ENCODE measurements around the gene SNX6.
"Not testable (repeated sequence)": the region's sequence is repeated elsewhere in the genome, so short reads cannot be mapped to it uniquely, and the experiment has no call there.

The SNX6 gene

DNA sequence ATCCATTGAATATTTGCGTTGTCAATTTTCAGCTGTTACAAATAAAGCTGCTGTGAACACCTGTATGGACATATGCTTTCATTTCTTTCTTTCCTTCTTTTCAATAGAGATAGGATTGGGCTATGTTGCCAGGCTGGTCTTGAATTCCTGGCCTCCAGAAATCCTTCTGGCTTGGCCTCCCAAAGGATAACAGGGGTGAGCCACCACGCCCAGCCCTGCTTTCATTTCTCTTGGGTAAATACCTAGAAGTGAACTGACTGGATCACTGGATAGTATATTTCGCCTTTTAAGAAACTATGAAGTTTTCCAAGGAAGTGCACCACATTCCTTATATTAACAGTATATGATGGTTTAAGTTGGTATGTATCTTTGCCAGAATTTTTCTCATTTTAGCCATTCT lies 58.2 kb downstream of the SNX6 start:
- DNase-seq (ENCODE audit: insufficient read length, low spot score) (no peak), FAIRE-seq (no peak)

DNA sequence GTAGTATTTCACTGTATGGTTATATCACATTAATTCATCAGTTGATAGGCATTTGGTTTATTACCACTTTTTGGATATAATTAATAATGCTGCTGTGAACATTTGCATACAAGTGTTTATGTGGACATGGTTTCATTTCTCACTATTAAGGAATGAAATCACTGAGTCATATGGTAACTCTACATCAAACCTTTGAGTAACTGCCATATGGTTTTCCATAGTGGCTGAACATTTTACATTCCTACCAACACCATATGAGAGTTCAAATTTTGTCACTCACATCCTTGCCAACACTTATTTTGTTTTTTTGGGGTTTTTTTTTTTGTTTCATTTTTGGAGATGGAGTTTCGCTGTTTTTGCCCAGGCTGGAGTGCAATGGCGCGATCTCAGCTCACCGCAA lies 60.2 kb downstream of the SNX6 start:
- FAIRE-seq (no peak), DNase-seq (ENCODE audit: insufficient read length, low spot score) (no peak)

DNA sequence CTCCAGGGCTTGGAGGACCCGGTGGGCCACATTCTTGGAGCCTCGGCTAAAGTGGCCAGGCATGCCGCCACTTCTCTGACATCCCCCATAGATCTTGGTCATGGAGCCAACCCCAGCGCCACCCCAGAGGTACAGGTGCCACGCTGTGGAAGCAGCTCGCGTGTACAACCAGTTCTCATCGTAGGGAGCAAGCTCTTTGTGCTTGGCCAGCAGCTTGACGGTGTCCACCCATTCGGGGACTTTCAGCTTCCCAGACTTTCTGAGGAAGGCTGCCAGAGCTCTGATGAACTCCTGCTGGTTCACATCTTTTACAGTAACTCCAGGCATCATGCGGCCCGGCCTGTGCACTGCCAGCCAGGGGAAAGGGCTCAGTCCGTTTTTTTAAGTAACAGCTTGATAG lies 61.1 kb downstream of the SNX6 start:
- no peak for DNase-seq (ENCODE audit: insufficient read length, low spot score)
- no peak for FAIRE-seq

DNA sequence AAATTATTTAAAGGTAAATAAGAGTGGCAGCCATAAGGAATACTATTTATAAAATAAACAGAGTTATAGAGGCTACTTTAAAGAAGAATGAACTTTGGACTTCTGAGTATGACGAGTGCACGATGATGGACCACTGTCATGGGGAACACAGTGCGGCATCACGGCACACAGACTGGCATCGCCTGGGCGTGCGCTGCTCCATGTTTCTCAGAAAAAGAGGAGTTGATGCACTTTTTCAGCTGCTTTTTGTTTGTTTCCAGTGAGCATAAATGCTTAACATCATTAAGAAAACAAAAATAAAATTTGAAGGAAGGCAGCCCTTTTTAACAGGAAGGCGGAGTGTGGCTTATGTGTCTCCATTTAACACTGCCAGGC lies 67.2 kb downstream of the SNX6 start:
- DNase-seq (ENCODE audit: insufficient read length, low spot score) (no peak), FAIRE-seq (no peak)

DNA sequence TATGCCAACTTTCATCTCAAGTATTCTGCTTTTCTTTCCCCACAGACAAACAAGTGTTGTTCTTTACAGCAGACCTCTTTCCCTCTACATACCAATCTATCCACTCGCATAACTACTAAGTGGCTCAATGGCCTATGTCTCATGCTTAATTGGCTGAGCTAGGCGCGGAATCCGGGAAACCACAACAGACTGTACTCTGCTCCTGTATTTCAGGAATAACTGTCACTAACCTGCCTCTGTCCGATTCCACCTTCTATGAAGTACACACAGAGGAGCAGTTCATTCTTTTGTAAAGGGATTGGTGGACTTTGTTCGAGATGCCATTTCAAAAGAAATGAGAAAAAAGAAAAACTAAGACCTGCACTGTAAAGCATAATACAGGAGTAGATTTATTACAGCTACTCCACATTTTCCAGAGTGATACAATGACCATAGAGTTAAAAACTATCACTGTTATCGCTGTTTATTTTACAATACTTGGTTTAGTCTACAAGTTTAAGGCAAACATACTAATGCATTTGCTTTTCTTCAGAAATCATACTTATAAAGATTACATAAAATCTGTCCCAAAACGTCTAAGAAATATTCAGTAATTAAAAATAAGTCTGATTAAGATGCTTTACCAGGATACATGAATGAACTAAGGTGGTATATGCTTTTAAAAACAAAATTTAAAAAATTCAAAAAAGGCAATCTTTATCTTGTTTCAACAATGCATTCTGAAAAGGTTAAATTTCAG lies 67.7 kb downstream of the SNX6 start:
- FAIRE-seq = peak; percentile 18
- not testable (repeated sequence) for DNase-seq (ENCODE audit: insufficient read length, low spot score)

DNA sequence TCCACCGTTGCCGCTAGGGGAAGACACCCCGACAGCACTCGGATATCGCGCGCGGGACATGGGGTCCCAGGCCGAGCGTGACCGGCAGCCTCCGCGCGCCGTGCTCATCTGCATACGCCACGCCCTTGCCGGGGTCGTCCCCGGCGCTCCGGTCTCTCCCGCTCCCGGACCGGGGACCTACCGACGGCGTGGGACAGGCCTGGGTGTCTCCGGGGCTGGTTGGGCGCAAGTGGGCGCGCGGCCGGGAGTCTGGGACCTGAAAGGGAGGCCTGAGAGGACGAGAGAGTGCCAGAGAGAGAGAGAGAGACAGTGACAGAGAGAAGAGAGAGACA lies 73.5 kb downstream of the SNX6 start:
- DNase-seq (ENCODE audit: insufficient read length, low spot score) = not testable (repeated sequence)
- FAIRE-seq = peak; percentile 42

DNA sequence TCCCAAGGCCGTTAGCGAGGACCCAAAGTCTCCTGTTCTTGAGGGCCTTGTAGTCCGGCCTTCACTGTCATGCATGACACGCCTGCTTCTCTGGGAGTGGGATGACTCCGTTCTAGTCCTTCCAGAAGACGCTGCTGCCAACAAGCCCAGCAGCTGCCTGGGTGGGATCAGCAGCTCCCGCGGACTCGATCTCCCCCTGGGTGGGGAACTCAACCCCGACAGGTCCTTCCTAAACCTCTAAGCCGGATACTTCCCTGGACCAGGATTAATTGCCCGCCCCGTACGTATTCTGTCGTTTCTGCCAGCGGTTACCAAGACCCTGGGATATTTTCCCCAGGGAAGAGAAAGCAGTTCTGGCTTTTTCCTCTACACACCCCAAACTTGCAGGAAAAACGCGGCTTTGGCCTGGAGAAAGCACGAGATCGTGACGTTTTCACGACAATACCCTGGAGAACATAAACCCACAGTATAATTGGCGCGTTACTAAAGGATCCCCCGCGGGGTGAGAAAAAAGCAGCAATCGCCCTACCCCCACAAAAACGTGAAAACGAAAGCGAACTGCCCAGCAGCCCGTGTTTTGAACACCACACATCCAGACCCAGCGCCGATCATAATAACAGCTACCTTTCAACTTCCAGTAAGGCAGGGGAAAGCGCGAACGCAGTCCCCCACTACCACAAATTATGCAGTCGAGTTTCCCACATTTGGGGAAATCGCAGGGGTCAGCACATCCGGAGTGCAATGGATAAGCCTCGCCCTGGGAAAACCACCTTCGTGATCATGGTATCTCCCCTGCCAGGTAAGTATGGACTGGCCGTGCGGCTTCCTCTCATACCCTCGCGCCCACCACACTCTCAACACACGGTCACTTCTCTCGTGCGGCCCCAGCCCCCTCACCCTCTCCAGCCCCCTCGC lies 74.1 kb downstream of the SNX6 start:
- peak; percentile 90 for FAIRE-seq
- not testable (repeated sequence) for DNase-seq (ENCODE audit: insufficient read length, low spot score)

DNA sequence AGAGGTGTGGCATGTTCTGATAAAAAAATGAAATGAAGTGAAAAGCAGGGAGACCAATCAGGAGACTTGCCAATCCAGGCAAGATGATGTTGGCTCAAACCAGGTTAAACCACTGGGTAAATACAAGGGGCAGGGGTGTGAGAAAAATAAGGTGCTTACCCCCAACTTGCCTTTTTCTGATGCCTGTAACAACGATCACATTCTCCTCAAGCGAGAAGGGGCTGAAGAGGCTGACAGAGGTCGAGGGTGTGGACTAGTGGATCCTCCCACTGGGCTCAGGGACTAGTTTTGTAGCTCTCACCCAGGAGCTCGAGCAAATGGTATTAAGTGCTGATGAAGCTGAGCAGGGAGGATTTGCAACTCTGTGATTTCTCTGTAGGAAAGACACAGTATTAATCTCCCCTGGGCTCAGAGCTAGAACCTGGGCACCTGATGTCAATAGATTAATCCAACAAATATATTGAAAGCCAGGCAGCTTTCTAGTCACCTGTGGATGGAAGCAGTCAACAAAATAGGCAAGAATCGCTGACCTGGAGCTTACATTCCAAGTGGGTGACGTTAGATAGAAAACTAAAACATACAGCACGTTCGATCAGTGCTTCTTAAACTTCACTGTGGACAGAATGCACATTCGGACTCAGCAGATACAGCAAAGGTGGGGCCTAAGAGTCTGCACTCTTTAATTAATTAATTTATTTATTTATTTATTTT lies 75.3 kb downstream of the SNX6 start:
- no peak for FAIRE-seq
- DNase-seq (ENCODE audit: insufficient read length, low spot score) = no peak

DNA sequence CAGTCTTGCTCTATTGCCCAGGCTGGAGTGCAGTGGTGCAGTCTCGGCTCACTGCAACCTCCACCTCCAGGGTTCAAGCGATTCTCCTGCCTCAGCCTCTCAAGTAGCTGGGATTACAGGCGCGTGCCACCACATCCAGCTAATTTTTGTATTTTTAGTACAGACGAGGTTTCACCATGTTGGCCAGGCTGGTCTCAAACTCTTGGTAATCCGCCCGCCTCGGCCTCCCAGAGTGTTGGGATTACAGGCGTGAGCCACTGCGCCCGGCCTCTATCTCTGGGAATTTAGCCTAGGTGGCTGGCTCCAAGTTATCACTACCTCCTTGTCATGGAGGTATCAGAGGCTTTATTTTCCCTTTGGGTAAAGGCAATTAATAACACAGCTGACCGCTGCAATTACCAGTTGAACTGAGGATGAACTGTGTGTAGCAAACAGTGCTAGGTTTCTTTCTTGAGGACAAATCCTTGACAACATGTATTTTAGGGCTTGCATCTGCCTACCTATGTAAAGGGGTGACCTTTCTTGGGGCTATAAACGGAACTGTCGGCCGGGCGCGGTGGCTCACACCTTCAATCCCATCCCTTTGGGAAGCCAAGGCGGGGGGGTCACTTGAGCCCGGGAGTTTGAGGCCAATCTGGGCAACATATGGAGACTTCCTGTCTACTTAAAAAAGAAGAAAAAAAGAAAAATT lies 80.5 kb downstream of the SNX6 start:
- FAIRE-seq; DNase-seq (ENCODE audit: insufficient read length, low spot score): not testable (repeated sequence)

DNA sequence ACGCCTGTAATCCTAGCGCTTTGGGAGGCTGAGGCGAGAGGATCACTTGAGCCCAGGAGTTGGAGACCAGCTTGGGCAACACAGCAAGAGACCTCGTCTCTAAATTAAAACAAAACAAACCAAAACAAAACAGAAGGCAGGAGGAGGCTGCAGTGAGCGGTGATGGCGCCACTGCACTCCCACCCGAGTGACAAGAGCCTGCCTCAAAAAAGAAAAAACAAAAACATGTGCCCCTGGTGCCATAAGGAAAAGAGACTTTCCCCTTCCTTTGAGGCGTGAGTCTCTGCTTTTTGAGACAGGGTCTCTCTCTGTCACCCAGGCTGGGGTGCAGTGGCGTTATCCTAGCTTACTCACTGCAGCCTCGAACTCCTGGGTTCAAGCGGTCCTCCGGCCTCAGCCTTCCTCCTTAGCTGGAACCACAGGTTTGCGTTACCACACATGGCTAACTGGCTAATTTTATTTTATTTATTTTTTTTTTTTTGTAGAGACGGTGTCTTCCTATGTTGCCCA lies 81.4 kb downstream of the SNX6 start:
- FAIRE-seq (no peak), DNase-seq (ENCODE audit: insufficient read length, low spot score) (no peak)

DNA sequence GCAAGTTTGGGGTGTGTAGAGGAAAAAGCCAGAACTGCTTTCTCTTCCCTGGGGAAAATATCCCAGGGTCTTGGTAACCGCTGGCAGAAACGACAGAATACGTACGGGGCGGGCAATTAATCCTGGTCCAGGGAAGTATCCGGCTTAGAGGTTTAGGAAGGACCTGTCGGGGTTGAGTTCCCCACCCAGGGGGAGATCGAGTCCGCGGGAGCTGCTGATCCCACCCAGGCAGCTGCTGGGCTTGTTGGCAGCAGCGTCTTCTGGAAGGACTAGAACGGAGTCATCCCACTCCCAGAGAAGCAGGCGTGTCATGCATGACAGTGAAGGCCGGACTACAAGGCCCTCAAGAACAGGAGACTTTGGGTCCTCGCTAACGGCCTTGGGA lies 82.8 kb downstream of the SNX6 start:
- not testable (repeated sequence) for DNase-seq (ENCODE audit: insufficient read length, low spot score); FAIRE-seq

DNA sequence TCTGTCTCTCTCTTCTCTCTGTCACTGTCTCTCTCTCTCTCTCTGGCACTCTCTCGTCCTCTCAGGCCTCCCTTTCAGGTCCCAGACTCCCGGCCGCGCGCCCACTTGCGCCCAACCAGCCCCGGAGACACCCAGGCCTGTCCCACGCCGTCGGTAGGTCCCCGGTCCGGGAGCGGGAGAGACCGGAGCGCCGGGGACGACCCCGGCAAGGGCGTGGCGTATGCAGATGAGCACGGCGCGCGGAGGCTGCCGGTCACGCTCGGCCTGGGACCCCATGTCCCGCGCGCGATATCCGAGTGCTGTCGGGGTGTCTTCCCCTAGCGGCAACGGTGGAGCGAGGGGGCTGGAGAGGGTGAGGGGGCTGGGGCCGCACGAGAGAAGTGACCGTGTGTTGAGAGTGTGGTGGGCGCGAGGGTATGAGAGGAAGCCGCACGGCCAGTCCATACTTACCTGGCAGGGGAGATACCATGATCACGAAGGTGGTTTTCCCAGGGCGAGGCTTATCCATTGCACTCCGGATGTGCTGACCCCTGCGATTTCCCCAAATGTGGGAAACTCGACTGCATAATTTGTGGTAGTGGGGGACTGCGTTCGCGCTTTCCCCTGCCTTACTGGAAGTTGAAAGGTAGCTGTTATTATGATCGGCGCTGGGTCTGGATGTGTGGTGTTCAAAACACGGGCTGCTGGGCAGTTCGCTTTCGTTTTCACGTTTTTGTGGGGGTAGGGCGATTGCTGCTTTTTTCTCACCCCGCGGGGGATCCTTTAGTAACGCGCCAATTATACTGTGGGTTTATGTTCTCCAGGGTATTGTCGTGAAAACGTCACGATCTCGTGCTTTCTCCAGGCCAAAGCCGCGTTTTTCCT lies 83.4 kb downstream of the SNX6 start:
- FAIRE-seq = peak; percentile 91
- DNase-seq (ENCODE audit: insufficient read length, low spot score) = not testable (repeated sequence)

DNA sequence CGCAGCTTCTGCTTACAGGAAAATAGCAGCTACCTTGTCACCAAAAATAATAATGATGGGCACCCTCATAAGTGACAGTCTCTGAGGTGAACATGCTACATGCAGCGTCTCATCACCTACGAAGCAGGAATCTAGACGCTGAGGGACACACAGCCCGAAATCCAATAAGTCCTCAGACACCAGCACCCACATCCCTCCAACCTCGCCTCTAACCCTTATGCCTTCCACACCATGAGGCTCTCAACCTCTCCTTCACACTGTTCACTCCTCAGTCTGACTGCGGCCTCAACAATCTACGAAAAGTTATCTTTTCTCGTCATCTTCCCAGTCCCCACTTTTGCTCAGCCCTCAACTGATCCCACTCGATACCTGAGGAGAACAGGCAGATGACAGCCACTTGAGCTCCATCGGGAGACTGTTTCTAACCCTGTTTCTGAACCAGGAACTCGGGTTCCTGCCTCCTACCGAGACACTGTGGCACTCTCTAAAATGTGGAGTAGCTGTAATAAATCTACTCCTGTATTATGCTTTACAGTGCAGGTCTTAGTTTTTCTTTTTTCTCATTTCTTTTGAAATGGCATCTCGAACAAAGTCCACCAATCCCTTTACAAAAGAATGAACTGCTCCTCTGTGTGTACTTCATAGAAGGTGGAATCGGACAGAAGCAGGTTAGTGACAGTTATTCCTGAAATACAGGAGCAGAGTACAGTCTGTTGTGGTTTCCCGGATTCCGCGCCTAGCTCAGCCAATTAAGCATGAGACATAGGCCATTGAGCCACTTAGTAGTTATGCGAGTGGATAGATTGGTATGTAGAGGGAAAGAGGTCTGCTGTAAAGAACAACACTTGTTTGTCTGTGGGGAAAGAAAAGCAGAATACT lies 89.5 kb downstream of the SNX6 start:
- DNase-seq (ENCODE audit: insufficient read length, low spot score); FAIRE-seq: not testable (repeated sequence)

DNA sequence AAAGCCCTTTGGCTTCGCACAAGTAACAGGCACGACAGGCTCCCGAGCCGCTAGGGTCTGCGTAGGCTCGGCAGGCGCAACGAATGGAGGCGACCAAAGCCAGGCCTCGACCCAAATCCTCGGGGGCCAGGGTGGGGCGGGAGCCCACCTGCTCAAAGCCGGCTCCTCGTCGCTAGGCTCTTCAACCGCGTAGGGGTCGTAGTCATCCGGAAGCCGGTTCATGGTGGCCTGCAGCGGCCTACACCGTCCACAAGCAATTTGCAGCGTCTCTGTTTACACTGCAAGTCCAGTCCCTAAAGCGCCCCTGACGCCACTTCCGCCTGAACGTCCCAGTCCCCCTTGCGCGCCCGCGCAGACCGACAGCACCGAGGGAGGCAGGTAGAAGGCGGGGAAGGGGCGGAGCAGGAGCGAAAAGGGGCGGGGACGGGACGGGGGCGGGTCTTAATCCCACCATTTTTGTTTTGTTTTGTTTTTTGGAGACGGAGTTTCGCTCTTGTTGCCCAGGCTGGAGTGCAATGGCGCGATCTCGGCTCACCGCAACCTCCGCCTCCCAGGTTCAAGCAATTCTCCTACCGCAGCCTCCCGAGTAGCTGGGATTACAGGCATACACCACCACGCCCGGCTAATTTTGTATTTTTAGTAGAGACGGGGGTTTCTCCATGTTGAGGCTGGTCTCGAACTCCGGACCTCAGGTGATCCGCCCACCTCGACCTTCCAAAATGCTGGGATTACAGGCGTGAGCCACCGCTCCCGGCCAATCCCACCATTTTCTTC lies 90.4 kb downstream of the SNX6 start, which contains the start of gene EAPP:
Gene EAPP (minus strand): TSS at position 295 of the 774 bp plus-strand sequence. CDS start 73 bp downstream, at position 222.
- FAIRE-seq (peak; percentile 86), DNase-seq (ENCODE audit: insufficient read length, low spot score) (peak; percentile 94)

DNA sequence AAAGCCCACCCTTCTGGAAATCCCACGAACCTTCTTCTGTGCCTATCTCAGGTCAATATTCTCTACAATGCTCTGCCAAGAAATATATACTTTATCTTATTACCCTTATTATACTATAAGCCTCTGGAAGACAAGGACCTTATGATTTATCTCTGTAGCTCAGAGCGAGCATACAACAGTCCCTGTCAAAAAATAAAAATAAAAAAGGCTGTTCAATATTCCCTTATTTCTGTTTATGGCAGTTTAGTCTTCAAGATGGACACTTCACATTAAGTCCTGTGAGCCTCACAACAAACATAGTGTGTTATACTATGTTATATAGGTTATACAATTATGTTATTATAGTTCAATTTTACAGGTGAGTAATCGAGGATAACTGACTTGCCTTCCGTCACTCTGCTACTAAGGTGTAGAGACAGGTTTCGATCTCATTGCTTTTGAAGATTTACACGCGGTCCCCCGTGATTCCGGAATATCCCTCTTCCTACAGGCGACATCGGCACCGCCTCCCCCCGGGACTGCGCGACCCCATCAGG lies 91.0 kb downstream of the SNX6 start:
- DNase-seq (ENCODE audit: insufficient read length, low spot score) = no peak
- FAIRE-seq = no peak

DNA sequence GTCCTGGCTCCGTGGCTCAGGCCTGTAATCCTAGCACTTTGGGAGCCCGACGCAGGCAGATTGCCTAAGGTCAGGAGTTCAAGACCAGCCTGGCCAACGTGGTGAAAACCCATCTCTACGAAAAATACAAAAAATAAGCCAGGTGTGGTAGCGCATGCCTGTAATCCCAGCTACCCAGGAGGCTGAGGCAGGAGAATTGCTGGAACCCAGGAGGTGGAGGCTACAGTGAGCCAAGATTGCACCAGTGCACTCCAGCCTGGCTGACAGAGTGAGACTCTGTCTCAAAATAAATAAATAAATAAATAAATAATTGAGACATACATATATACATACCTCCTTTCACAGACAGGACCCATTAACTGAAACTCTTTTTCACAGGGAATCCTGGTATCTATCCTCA lies 91.9 kb downstream of the SNX6 start:
- not testable (repeated sequence) for DNase-seq (ENCODE audit: insufficient read length, low spot score); FAIRE-seq

DNA sequence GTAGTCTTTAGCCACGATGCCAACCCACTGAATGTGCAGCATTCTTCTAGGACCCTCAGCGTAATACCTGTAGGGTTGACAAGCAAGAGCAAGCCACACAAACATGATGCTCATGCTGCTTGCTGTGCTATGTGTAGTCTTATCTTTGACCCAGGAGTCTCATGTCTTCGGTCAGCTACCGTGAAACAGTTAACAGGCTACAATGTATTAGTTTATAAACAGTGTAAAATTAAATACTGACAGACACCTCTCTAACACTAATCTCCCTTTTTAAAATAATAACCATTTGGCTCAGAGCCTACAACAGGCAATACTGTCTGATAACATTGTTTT lies 92.3 kb downstream of the SNX6 start:
- no peak for DNase-seq (ENCODE audit: insufficient read length, low spot score)
- no peak for FAIRE-seq

All from GM19239 (cell line).